Subcutaneous abdominal adipose tissue (tissue), 5 donors: ENCODE measurements around the gene MYD88.
A peak's percentile ranks its signal among the peaks of the same experiment; 100 is the strongest.
"Not testable (repeated sequence)": the region's sequence is repeated elsewhere in the genome, so short reads cannot be mapped to it uniquely, and the experiment has no call there.

ENCODE experiments used
- H3K27ac ChIP-seq: one replicate; pipeline ENCODE4 v1.7.0; 2013; ENCODE audit warnings: low read depth, mild to moderate bottlenecking, inconsistent platforms, low read length, moderate library complexity
- H3K27me3 ChIP-seq, 5 donors: one replicate each; pipeline ENCODE4 v1.7.0; 2013; ENCODE audit warnings: low read length in 5 of 5, inconsistent platforms in 1 of 5; ENCODE audit not compliant: control insufficient read depth in 5 of 5, insufficient read depth in 4 of 5
- H3K36me3 ChIP-seq, 5 donors: one replicate each; pipeline ENCODE4 v1.7.0; 2013; ENCODE audit warnings: low read length in 5 of 5; ENCODE audit not compliant: control insufficient read depth in 5 of 5, insufficient read depth in 5 of 5
- H3K4me1 ChIP-seq, 5 donors: one replicate each; pipeline ENCODE4 v1.7.0; 2013; ENCODE audit warnings: low read length in 5 of 5, mild to moderate bottlenecking in 3 of 5, moderate library complexity in 1 of 5; ENCODE audit not compliant: control insufficient read depth in 5 of 5, insufficient read depth in 5 of 5
- H3K4me3 ChIP-seq, 5 donors: one replicate each; pipeline ENCODE4 v1.7.0; 2013; ENCODE audit warnings: low read length in 5 of 5, low read depth in 1 of 5
- H3K9ac ChIP-seq, 5 donors: one replicate each; pipeline ENCODE4 v1.7.0; 2013; ENCODE audit warnings: low read length in 5 of 5, mild to moderate bottlenecking in 4 of 5, moderate library complexity in 3 of 5
- H3K9me3 ChIP-seq, 5 donors: one replicate each; pipeline ENCODE4 v1.7.0; 2013; ENCODE audit warnings: low read length in 5 of 5; ENCODE audit not compliant: control insufficient read depth in 5 of 5
- donor health status: healthy.
- donor health status: healthy.
- donor health status: healthy.
- donor health status: healthy.
- donor health status: healthy.

The MYD88 gene

DNA sequence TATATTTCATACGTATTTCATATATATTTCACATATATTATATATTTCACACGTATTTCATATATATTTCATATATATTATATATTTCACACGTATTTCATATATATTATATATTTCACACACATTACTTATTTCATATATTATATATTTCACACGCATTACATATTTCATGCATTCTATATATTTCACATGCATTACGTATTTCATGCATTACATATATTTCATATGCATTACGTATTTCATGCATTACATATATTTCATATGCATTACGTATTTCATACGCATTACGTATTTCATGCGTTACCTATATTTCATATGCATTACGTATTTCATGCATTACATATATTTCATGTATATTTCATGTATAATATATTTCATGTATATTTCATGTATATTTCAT lies 22.2 kb downstream of the MYD88 start:
- not testable (repeated sequence) for H3K4me1 ChIP-seq, H3K4me3 ChIP-seq, H3K9ac ChIP-seq, H3K9me3 ChIP-seq, H3K27ac ChIP-seq, H3K27me3 ChIP-seq, H3K36me3 ChIP-seq

DNA sequence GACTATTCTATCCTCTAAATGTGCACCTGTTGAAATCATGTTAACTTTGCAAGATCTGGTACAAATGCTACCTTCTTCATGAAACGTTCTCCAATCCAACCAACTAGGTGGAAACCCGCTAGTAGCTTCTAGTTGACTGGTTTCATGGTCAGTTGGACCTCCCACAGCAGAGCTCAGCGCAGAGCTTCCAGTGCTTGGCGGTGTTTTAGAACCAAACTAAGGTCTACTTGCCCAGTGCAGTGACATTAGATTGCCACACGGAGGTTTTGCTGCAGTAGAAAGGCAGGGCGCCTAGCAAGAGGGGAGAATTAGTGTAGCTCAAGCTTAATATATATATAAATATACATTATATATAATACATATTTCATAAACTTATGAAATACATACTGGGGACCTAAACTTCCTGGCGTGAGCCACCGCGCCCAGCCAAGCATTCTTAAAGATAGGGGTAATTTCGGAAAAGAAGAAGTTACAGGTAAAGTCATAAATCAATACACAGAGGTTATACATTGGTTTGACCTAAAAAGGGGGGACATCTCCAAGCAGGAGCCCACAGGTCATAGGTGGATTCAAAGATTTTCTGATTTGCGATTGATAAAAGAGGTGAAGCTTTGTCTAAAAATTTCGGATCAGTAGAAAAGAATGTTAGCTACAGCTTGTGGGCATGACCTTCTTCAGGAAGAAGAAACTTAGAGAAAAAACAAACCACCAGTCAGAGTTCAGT lies 24.8 kb downstream of the MYD88 start:
- no peaks in the 10 kb centered on the region for H3K36me3 ChIP-seq
- H3K4me3 ChIP-seq: no peak overlapping the region
- peak overlapping the region; percentile 98 for H3K27ac ChIP-seq
- no peak overlapping the region for H3K9ac ChIP-seq
- H3K9me3 ChIP-seq: no peaks in the 10 kb centered on the region
- H3K4me1 ChIP-seq: peaks cover 2 to 27% (median 17%) of the 10 kb centered on the region in 5 donors
- H3K27me3 ChIP-seq: no peaks in the 10 kb centered on the region

DNA sequence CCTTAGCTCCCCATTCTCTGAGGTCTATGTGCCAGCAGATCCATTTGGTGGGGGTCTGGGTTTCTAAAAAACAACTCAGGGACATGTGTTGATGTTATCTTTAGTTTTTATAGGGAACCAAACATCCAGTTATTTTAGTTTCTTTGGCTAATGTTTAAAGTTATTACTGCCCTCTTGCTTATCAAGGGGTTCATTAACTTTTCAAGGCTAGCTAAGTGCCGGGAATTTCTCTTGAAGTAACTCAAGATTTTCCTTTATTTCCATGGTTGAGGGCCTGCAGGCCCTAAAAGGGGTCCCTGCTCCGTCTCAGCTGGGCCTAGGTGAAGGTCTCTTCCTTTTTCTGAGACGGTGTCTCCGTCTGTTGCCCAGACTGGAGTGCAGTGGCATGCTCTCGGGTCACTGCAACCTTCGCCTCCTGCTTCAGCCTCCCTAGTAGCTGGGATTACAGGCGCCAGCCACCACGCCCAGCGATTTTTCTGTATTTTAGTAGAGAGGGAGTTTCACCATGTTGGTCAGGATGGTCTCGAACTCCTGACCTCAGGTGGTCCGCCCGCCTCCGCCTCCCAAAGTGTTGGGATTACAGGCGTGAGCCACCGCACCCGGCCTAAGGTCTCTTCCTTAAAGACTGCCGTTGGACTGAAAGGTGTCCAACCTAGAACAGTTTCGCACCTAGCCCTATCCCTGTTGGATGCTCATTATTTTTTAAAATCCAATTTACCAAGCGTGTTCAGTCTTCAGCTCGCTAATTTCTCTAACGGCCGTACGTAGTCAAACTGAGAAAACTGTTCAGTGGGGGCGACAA lies 25.6 kb downstream of the MYD88 start:
- Histone ChIP-seq H3K36me3 (no peaks in the 10 kb centered on the region), H3K27ac (peak overlapping the region; percentile 98), H3K27me3 (no peaks in the 10 kb centered on the region), H3K9me3 (no peaks in the 10 kb centered on the region), H3K4me1 (peaks cover 2 to 27% (median 17%) of the 10 kb centered on the region in 5 donors), H3K9ac (peak overlapping the region; percentile 72 to 98 (median 81)), H3K4me3 (peak overlapping the region; percentile 61 to 95 (median 84))

DNA sequence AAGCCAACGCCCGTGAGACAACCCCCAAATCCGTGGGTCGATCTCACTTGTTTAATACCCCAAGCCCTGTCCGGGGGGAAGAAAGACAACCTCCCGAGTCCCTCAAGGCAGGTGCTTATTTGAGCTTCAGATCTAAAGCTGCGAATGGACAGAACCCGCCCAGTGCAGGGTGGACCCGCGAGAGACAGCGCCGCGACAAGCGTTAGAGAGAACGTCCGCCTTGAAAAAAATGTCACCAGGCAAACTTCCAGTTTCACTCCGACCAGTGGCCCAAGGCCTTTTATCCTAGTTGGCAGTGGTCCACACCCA lies 26.1 kb downstream of the MYD88 start:
- Histone ChIP-seq H3K9me3 (no peaks in the 10 kb centered on the region), H3K4me3 (peak overlapping the region; percentile 61 to 95 (median 84)), H3K9ac (peak overlapping the region; percentile 72 to 98 (median 81)), H3K4me1 (peaks cover 2 to 27% (median 17%) of the 10 kb centered on the region in 5 donors), H3K27me3 (no peaks in the 10 kb centered on the region), H3K36me3 (no peaks in the 10 kb centered on the region), H3K27ac (peak overlapping the region; percentile 98)

DNA sequence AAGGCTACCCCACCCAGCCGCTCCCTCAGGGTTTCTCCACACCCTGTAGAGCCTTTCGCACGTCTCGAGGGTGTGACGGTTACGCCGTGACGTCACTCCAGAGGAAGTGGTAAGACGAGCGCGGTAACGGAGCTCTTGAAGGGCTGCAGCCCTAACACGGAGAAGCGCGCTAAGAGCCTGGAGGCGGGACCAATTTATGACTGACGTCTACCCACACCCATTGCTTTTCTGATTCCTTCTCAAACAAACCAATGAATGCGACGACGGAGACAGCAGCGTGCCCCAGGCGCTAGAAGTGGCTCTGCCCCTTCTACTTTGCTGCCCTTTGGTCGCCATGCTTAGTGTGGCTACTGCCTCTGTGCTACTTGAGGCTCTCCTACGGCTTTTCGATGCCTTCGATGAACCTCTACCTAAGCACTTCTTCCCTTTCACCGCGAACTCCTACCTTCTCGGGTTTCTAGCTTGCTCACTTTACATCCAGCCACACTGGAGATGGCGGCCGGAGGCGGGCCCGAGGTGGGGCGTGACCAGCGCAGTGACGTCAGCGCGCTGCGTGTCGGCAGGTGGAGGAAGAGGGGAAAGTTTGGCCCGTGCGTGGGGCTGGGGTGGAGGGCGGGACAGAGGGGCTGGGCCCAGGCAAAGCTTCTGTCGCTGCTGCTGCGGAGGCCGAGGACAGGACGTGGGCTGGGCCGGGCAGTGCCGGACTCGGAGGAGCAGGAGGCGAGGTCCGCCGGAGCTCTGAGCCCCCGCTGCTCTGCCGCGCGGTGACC lies 26.7 kb downstream of the MYD88 start, which contains the start of gene OXSR1:
OXSR1 (plus strand) TSS at position 586 of the 770 bp plus-strand sequence. CDS start 340 bp downstream, outside the sequence.
- Histone ChIP-seq H3K9me3 (no peaks in the 10 kb centered on the region), H3K27me3 (no peaks in the 10 kb centered on the region), H3K27ac (peak within 1 kb of the TSS; percentile 98), H3K9ac (peak within 1 kb of the TSS; percentile 72 to 98 (median 87)), H3K4me1 (peaks cover 2 to 27% (median 17%) of the 10 kb centered on the region in 5 donors), H3K4me3 (peak within 1 kb of the TSS; percentile 73 to 95 (median 84)), H3K36me3 (no peaks in the 10 kb centered on the region)

DNA sequence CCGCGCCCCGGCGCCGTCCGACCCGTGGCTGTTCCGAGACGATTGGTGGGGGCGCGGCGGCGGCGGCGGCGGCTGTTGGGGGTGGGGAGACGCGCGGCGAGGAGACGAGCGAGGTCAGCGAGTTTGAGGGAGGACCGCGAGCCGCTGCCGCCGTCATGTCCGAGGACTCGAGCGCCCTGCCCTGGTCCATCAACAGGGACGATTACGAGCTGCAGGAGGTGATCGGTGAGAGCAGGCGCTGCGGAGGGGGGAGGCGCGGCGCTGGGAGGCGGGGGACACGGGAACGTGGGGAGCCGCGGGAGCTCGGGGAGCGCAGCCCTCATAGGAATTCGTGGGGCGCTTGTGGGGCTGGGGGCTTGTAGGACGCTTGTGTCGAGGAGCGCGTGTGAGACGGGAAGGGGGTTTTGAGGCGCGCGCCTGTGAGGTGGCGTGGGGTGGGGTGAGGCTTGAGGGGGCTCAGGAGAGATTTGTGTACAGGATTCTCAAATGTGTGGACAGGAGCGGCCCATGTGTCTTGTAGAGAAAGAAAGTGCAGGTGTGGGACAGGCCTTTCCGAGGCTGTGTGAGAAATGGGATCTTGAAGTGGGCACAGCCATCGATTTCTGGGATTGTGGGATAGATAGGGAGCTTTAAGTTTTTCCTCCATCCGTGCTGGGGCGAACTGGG lies 27.4 kb downstream of the MYD88 start:
- peaks cover 2 to 27% (median 17%) of the 10 kb centered on the region in 5 donors for H3K4me1 ChIP-seq
- peak overlapping the region in 4 of 5 donors; percentile 72 to 91 (median 82) for H3K9ac ChIP-seq
- no peaks in the 10 kb centered on the region for H3K9me3 ChIP-seq
- peak overlapping the region; percentile 98 for H3K27ac ChIP-seq
- H3K4me3 ChIP-seq: peak overlapping the region; percentile 73 to 84 (median 78)
- H3K27me3 ChIP-seq: no peaks in the 10 kb centered on the region
- H3K36me3 ChIP-seq: no peaks in the 10 kb centered on the region

DNA sequence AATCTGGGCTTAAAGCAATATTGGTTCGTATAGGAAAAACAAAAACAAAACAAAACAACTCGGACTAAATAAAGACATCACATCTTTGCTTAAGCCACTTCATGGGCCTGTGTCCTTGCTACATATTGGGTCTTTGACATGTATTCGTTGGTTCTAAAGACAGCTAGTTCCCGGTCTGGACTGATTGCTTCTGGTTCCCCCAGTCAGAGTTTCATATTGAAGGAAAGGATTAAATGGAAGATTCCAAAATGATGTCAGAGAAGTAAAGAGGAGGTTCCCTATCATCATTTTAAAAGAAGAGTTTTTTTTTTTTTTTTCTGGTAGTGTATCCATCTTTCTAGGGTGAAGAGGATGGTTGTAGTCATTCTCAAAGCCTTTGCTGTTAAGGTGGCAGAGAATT lies 29.1 kb downstream of the MYD88 start:
- peaks cover 2 to 34% (median 26%) of the 10 kb centered on the region in 5 donors for H3K4me1 ChIP-seq
- no peaks in the 10 kb centered on the region for H3K9me3 ChIP-seq
- no peak overlapping the region for H3K4me3 ChIP-seq
- H3K9ac ChIP-seq: peak overlapping the region in 1 of 5 donors; percentile 41
- H3K27me3 ChIP-seq: no peaks in the 10 kb centered on the region
- H3K36me3 ChIP-seq: no peaks in the 10 kb centered on the region
- H3K27ac ChIP-seq: no peak overlapping the region

DNA sequence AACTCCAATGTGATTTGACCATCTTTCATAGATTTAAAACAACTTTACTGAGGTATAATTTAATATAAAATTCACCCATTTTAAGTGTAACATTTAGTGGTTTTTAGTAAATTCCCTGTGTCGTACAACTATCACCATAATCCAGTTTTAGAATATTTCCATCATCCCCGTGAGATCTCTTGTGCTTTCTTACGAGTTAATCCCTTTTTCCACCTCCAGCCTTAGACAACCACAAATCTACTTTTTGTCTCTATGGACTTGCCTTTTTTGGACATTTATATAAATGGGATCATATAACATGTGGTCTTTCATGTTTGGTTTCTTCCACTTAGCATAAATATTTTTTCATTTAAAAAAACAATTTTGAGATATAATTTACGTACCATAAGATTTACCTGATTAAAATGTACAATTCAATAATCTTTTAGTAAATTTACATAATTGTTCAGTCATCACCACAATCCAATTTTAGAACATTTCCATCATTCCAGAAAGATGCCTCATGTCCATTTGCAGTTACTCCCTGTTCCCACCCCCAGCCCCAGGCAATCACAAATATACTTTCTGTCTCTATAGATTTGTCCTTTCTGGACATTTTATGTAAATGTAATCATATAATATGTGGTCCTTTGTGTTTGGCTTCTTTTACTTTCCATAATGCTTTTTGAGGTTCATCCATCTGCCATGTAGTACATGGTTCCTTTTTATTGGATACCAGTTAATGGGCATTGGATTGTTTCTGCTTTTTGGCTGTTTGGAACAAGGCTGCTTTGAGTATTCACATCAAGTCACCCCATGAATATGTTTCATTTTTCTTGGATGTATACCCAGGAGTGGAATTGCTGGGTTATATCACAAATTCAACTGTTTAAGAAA lies 29.9 kb downstream of the MYD88 start:
- no peak overlapping the region for H3K4me3 ChIP-seq
- H3K4me1 ChIP-seq: peaks cover 2 to 41% (median 33%) of the 10 kb centered on the region in 5 donors
- no peaks in the 10 kb centered on the region for H3K9me3 ChIP-seq
- peak overlapping the region in 1 of 5 donors; percentile 41 for H3K9ac ChIP-seq
- H3K36me3 ChIP-seq: no peaks in the 10 kb centered on the region
- no peaks in the 10 kb centered on the region for H3K27me3 ChIP-seq
- no peak overlapping the region for H3K27ac ChIP-seq

DNA sequence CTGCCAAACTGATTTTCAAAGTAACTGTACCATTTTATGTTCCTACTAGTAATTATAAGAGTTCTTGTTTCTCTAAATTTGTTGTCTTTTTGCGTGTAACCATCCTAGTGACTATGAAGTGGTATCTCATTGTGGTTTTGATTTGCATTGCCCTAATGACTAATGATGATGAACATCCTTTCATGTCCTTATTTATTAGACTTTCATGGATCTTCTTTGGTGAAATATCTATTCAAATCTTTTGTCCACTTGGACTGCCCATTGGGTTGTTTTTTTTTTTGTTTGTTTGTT lies 30.5 kb downstream of the MYD88 start:
- H3K9ac ChIP-seq: no peak overlapping the region
- H3K27me3 ChIP-seq: no peaks in the 10 kb centered on the region
- no peaks in the 10 kb centered on the region for H3K9me3 ChIP-seq
- no peak overlapping the region for H3K27ac ChIP-seq
- H3K4me3 ChIP-seq: no peak overlapping the region
- peaks cover 2 to 41% (median 31%) of the 10 kb centered on the region in 5 donors for H3K4me1 ChIP-seq
- H3K36me3 ChIP-seq: no peaks in the 10 kb centered on the region
